Calu3 (cell line): Measurements from ENCODE around the gene CTNNBL1. TPM values are rescaled to one million over a fixed set of nuclear protein-coding genes. Genes with fewer than 3 reads are reported as not detected.

Experiments
- BruUV-seq: library from RNA; stranded (reverse); fragments of 400-500 nt; replicated peaks from 2 replicates; lab custom pipeline; 2021; lab: Mats Ljungman, UMichigan
- CTCF ChIA-PET: fragments of 300-600 bp; sonication (Branson Sonifier 250); formaldehyde crosslinking; loops from one replicate; lab custom pipeline; 2022; ENCODE audit warnings: antibody characterized with exemption; lab: Charles Lee
- DNase-seq: peaks from one replicate; pipeline ENCODE4 v3.0.0; 2022
- H3K27ac Mint-ChIP-seq: one replicate; pipeline ENCODE4 v1.8.0; 2022; ENCODE audit warnings: mixed read lengths; ENCODE audit not compliant: unreplicated experiment
- H3K27me3 Mint-ChIP-seq: one replicate; pipeline ENCODE4 v1.8.0; 2022; ENCODE audit warnings: mixed read lengths; ENCODE audit not compliant: unreplicated experiment
- H3K36me3 Mint-ChIP-seq: one replicate; pipeline ENCODE4 v1.8.0; 2022; ENCODE audit warnings: mild to moderate bottlenecking, moderate library complexity, mixed read lengths; ENCODE audit not compliant: insufficient read depth, unreplicated experiment
- H3K4me1 Mint-ChIP-seq: one replicate; pipeline ENCODE4 v1.8.0; 2022; ENCODE audit warnings: mild to moderate bottlenecking, low read depth, mixed read lengths; ENCODE audit not compliant: unreplicated experiment
- H3K4me3 Mint-ChIP-seq: one replicate; pipeline ENCODE4 v1.8.0; 2022; ENCODE audit warnings: mild to moderate bottlenecking, low read depth, moderate library complexity, mixed read lengths; ENCODE audit not compliant: unreplicated experiment
- H3K9me3 Mint-ChIP-seq: one replicate; pipeline ENCODE4 v1.8.0; 2022; ENCODE audit warnings: low read depth, mixed read lengths; ENCODE audit not compliant: unreplicated experiment
- CTCF ChIP-seq: fragments of 200-600 bp; IDR thresholded peaks from one replicate; pipeline ENCODE4 v1.8.0; 2022; ENCODE audit warnings: antibody characterized with exemption; ENCODE audit not compliant: unreplicated experiment
- intact Hi-C: fragments of 100-400 bp; cut with micrococcal nuclease; formaldehyde crosslinking; loops from one replicate; pipeline ENCODE4 v1.10.0; 2022; ENCODE audit not compliant: unreplicated experiment
- total RNA-seq: library from RNA; stranded (reverse); gene quantifications from 2 replicates; pipeline ENCODE4 v1.2.3, GENCODE V29; 2022

CTNNBL1 gene
- total RNA-seq, 1 experiment from 2014 or later, result 106 TPM

- intact Hi-C loops, result no loop called here
- H3K27me3 Mint-ChIP-seq, result peaks cover 85% of the 10 kb centered on the region
- no peaks in the 10 kb centered on the region for H3K9me3 Mint-ChIP-seq
- H3K36me3 Mint-ChIP-seq, result peaks cover 5% of the 10 kb centered on the region
- no peak overlapping the region for H3K27ac Mint-ChIP-seq
- no peak for DNase-seq
- TF ChIP-seq CTCF, result no peak
- no peak overlapping the region for H3K4me3 Mint-ChIP-seq
- H3K4me1 Mint-ChIP-seq, result peaks cover 7% of the 10 kb centered on the region
- BruUV-seq, result no TSS peak
- CTCF ChIA-PET, result interaction anchor here (0.9 to 1.0 kb wide), 2 partner anchors 19 to 89 kb away, joined by 3 read pairs; no protein-coding TSS in a partner anchor
Observed at GRCh38 chr20:37905671-37906613, 212.1 kb downstream of the CTNNBL1 start.

DNA sequence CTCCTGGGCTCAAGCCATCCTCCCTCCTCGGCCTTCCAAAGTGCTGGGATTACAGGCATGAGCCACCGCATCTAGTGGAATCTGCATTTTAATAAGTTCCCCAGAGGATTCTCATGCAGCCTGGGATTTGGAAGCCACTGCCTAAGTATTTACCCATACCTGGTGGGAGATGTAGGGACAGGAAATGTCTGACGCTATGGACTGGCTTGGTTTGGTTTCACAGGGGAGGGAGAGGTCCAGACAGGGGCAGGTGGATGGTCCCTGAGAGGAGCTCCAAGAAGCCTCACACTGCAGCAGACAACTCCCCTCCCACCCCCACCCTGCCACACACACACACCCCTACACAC is 213.5 kb downstream of the CTNNBL1 start:
- Mint-ChIP-seq H3K4me1 (peaks cover 7% of the 10 kb centered on the region), H3K9me3 (no peaks in the 10 kb centered on the region), H3K27ac (no peak overlapping the region), H3K36me3 (peaks cover 1% of the 10 kb centered on the region), H3K27me3 (peaks cover 78% of the 10 kb centered on the region), H3K4me3 (no peak overlapping the region)
- CTCF ChIA-PET, result interaction anchor here (0.9 to 1.2 kb wide), 2 partner anchors 18 to 85 kb away, joined by 3 read pairs; no protein-coding TSS in a partner anchor
- no TSS peak for BruUV-seq
- DNase-seq, result no peak
- intact Hi-C loops, result no loop called here
- no peak for TF ChIP-seq CTCF

DNA sequence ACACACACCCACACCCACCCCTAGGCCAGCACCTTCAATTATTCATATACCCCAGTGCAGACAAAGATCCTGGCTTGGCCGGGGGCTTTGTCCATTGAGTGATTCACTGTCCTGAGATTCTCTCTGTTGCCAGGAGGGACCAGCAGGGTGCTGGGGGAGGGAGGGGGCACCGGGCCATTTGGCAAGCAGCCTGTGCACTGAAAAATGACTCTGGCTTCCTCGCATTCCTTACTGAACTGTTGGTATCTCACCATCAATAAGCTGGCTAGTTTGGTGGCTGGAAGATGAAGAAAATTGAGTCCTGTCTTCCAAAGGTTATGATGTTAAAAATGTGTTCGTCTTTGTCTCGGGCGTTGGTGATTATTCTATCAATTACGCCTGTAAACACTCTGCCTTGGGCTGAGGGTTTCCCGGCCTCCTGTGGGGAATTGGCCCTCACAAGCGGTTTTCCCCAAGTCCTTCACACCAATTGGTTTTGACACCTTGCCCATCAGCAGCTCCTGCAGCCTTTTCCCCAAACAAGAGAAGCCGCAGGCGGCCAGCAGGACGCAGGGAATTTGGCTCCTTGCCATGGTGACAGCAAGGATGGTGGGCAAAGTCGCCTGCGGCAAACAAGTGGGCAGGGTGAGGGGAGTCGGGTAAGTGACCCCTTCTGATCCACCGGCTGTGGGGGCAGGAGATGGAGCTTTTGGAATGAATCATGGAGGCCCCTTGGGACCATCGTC is 214.0 kb downstream of the CTNNBL1 start:
- H3K4me1 Mint-ChIP-seq, result peaks cover 7% of the 10 kb centered on the region

More for the DNA sequence above, 214.0 kb downstream of the CTNNBL1 start:
- Mint-ChIP-seq H3K27ac (no peak overlapping the region), H3K9me3 (no peaks in the 10 kb centered on the region), H3K27me3 (peaks cover 78% of the 10 kb centered on the region), H3K4me3 (no peak overlapping the region), H3K36me3 (no peaks in the 10 kb centered on the region)
- no TSS peak for BruUV-seq
- intact Hi-C loops, result no loop called here
- CTCF ChIA-PET, result interaction anchor here (0.6 to 1.2 kb wide), 3 partner anchors 18 to 918 kb away, joined by 3 read pairs; no protein-coding TSS in a partner anchor
- no peak for TF ChIP-seq CTCF
- peak; percentile 34 for DNase-seq
